CD4-positive, alpha-beta T cell treated with Interferon alpha-2 for 1 hour (primary cell): Measurements from ENCODE around the gene CHIA.

Experiments used
- DNase-seq, 2 donors: peaks; one replicate each; pipeline ENCODE4 v3.0.0-alpha.2; 2020 to 2022

Gene CHIA

GRCh38 chr1:111290630-111291029, at the start of gene CHIA:
CHIA (plus strand) TSS chr1:111290851; CDS start chr1:111310468, 19,617 bp downstream.
- DNase-seq = no peak

- DNase-seq = no peak
Measured at GRCh38 chr1:111241797-111242196, 48.9 kb upstream of the CHIA start.

- DNase-seq = no peak
Measured at GRCh38 chr1:111242805-111243523, 47.7 kb upstream of the CHIA start.

GRCh38 chr1:111247125-111247838, 43.4 kb upstream of the CHIA start:
- DNase-seq = no peak

- no peak for DNase-seq
Measured at GRCh38 chr1:111249960-111250359, 40.7 kb upstream of the CHIA start.

GRCh38 chr1:111251570-111251969, 39.1 kb upstream of the CHIA start:
- peak in 1 of 2 donors; percentile 8 for DNase-seq

- no peak for DNase-seq
Measured at GRCh38 chr1:111252786-111253185, 37.9 kb upstream of the CHIA start.

- DNase-seq = no peak
Measured at GRCh38 chr1:111253876-111254275, 36.8 kb upstream of the CHIA start.

GRCh38 chr1:111256988-111257658, 33.5 kb upstream of the CHIA start:
- no peak for DNase-seq

- DNase-seq = no peak
Measured at GRCh38 chr1:111267801-111268508, 22.7 kb upstream of the CHIA start.

GRCh38 chr1:111269825-111270406, 20.7 kb upstream of the CHIA start:
- DNase-seq = no peak

- no peak for DNase-seq
Measured at GRCh38 chr1:111270771-111271463, 19.7 kb upstream of the CHIA start.

- no peak for DNase-seq
Measured at GRCh38 chr1:111271464-111271801, 19.2 kb upstream of the CHIA start.

- DNase-seq = no peak
Measured at GRCh38 chr1:111272081-111272480, 18.6 kb upstream of the CHIA start.

GRCh38 chr1:111274653-111275052, 16.0 kb upstream of the CHIA start:
- peak in 1 of 2 donors; percentile 31 for DNase-seq

- DNase-seq = peak in 1 of 2 donors; percentile 5
Measured at GRCh38 chr1:111275079-111275478, 15.6 kb upstream of the CHIA start.

GRCh38 chr1:111275780-111276433, 14.7 kb upstream of the CHIA start:
- DNase-seq = no peak

- DNase-seq = no peak
Measured at GRCh38 chr1:111279144-111279543, 11.5 kb upstream of the CHIA start.

GRCh38 chr1:111280267-111280666, 10.4 kb upstream of the CHIA start:
- no peak for DNase-seq

GRCh38 chr1:111281411-111281810, 9.2 kb upstream of the CHIA start:
- no peak for DNase-seq

GRCh38 chr1:111283838-111284237, 6.8 kb upstream of the CHIA start:
- DNase-seq = no peak

- no peak for DNase-seq
Measured at GRCh38 chr1:111285879-111286278, 4.8 kb upstream of the CHIA start.
